Measurements from ENCODE around the gene SRBD1.

Gene SRBD1

GRCh38 chr2:45361666-45362065 is 249.4 kb downstream of the SRBD1 start:
- Histone ChIP-seq H3K4me3 (ENCODE audit: low read depth, low read length) (no peak overlapping the region), H3K9me3 (ENCODE audit: control insufficient read depth, insufficient read depth, low read depth, low read length) (no peaks in the 10 kb centered on the region), H3K27me3 (ENCODE audit: control insufficient read depth, insufficient read depth, low read length) (no peaks in the 10 kb centered on the region), H3K27ac (ENCODE audit: low read depth, low read length) (no peak overlapping the region), H3K9ac (ENCODE audit: low read length) (no peak overlapping the region), H3K4me1 (ENCODE audit: control insufficient read depth, insufficient read depth, low read length) (no peaks in the 10 kb centered on the region; the same call in 1 of the 2 replicates), H3K36me3 (ENCODE audit: control insufficient read depth, insufficient read depth, low read length) (no peaks in the 10 kb centered on the region)

- no peak overlapping the region for H3K27ac ChIP-seq (ENCODE audit: low read depth, low read length)
- H3K4me1 ChIP-seq (ENCODE audit: control insufficient read depth, insufficient read depth, low read length), result no peaks in the 10 kb centered on the region
- no peak overlapping the region for H3K9ac ChIP-seq (ENCODE audit: low read length)
- H3K36me3 ChIP-seq (ENCODE audit: control insufficient read depth, insufficient read depth, low read length), result no peaks in the 10 kb centered on the region
- H3K4me3 ChIP-seq (ENCODE audit: low read depth, low read length), result no peak overlapping the region
- no peaks in the 10 kb centered on the region for H3K27me3 ChIP-seq (ENCODE audit: control insufficient read depth, insufficient read depth, low read length)
- no peaks in the 10 kb centered on the region for H3K9me3 ChIP-seq (ENCODE audit: control insufficient read depth, insufficient read depth, low read depth, low read length)
Measured at GRCh38 chr2:45354776-45355175, 256.3 kb downstream of the SRBD1 start.

GRCh38 chr2:45353879-45354278 is 257.2 kb downstream of the SRBD1 start:
- H3K27ac ChIP-seq (ENCODE audit: low read depth, low read length), result no peak overlapping the region
- no peaks in the 10 kb centered on the region for H3K4me1 ChIP-seq (ENCODE audit: control insufficient read depth, insufficient read depth, low read length)
- H3K9ac ChIP-seq (ENCODE audit: low read length), result no peak overlapping the region

GRCh38 chr2:45352506-45352905 is 258.6 kb downstream of the SRBD1 start:
- Histone ChIP-seq H3K9ac (ENCODE audit: low read length) (no peak overlapping the region), H3K4me3 (ENCODE audit: low read depth, low read length) (no peak overlapping the region), H3K4me1 (ENCODE audit: control insufficient read depth, insufficient read depth, low read length) (no peaks in the 10 kb centered on the region), H3K27ac (ENCODE audit: low read depth, low read length) (no peak overlapping the region), H3K9me3 (ENCODE audit: control insufficient read depth, insufficient read depth, low read depth, low read length) (no peaks in the 10 kb centered on the region), H3K27me3 (ENCODE audit: control insufficient read depth, insufficient read depth, low read length) (no peaks in the 10 kb centered on the region), H3K36me3 (ENCODE audit: control insufficient read depth, insufficient read depth, low read length) (no peaks in the 10 kb centered on the region)

More at GRCh38 chr2:45353879-45354278, 257.2 kb downstream of the SRBD1 start:
- Histone ChIP-seq H3K36me3 (ENCODE audit: control insufficient read depth, insufficient read depth, low read length) (no peaks in the 10 kb centered on the region), H3K9me3 (ENCODE audit: control insufficient read depth, insufficient read depth, low read depth, low read length) (no peaks in the 10 kb centered on the region), H3K27me3 (ENCODE audit: control insufficient read depth, insufficient read depth, low read length) (no peaks in the 10 kb centered on the region), H3K4me3 (ENCODE audit: low read depth, low read length) (no peak overlapping the region)

GRCh38 chr2:45345331-45346234 is 265.5 kb downstream of the SRBD1 start:
- no peak overlapping the region for H3K27ac ChIP-seq (ENCODE audit: low read depth, low read length)
- no peaks in the 10 kb centered on the region for H3K36me3 ChIP-seq (ENCODE audit: control insufficient read depth, insufficient read depth, low read length)
- peaks cover 18% of the 10 kb centered on the region; the same call in 1 of the 2 replicates for H3K4me1 ChIP-seq (ENCODE audit: control insufficient read depth, insufficient read depth, low read length)
- no peak overlapping the region for H3K4me3 ChIP-seq (ENCODE audit: low read depth, low read length)
- no peaks in the 10 kb centered on the region for H3K27me3 ChIP-seq (ENCODE audit: control insufficient read depth, insufficient read depth, low read length)
- H3K9me3 ChIP-seq (ENCODE audit: control insufficient read depth, insufficient read depth, low read depth, low read length), result no peaks in the 10 kb centered on the region
- no peak overlapping the region for H3K9ac ChIP-seq (ENCODE audit: low read length)

GRCh38 chr2:45344502-45344901 is 266.6 kb downstream of the SRBD1 start:
- Histone ChIP-seq H3K9ac (ENCODE audit: low read length) (no peak overlapping the region), H3K9me3 (ENCODE audit: control insufficient read depth, insufficient read depth, low read depth, low read length) (no peaks in the 10 kb centered on the region), H3K27me3 (ENCODE audit: control insufficient read depth, insufficient read depth, low read length) (no peaks in the 10 kb centered on the region), H3K36me3 (ENCODE audit: control insufficient read depth, insufficient read depth, low read length) (no peaks in the 10 kb centered on the region), H3K4me1 (ENCODE audit: control insufficient read depth, insufficient read depth, low read length) (peaks cover 18% of the 10 kb centered on the region; the same call in 1 of the 2 replicates), H3K4me3 (ENCODE audit: low read depth, low read length) (no peak overlapping the region), H3K27ac (ENCODE audit: low read depth, low read length) (no peak overlapping the region)

- no peak overlapping the region for H3K9ac ChIP-seq (ENCODE audit: low read length)
- H3K36me3 ChIP-seq (ENCODE audit: control insufficient read depth, insufficient read depth, low read length), result no peaks in the 10 kb centered on the region
- H3K4me3 ChIP-seq (ENCODE audit: low read depth, low read length), result no peak overlapping the region
- no peak overlapping the region for H3K27ac ChIP-seq (ENCODE audit: low read depth, low read length)
- no peaks in the 10 kb centered on the region for H3K9me3 ChIP-seq (ENCODE audit: control insufficient read depth, insufficient read depth, low read depth, low read length)
- no peaks in the 10 kb centered on the region for H3K27me3 ChIP-seq (ENCODE audit: control insufficient read depth, insufficient read depth, low read length)
- peaks cover 18% of the 10 kb centered on the region; the same call in 1 of the 2 replicates for H3K4me1 ChIP-seq (ENCODE audit: control insufficient read depth, insufficient read depth, low read length)
Measured at GRCh38 chr2:45344071-45344470, 267.0 kb downstream of the SRBD1 start.

GRCh38 chr2:45343251-45344017 is 267.6 kb downstream of the SRBD1 start:
- no peaks in the 10 kb centered on the region for H3K27me3 ChIP-seq (ENCODE audit: control insufficient read depth, insufficient read depth, low read length)
- H3K9me3 ChIP-seq (ENCODE audit: control insufficient read depth, insufficient read depth, low read depth, low read length), result no peaks in the 10 kb centered on the region
- no peak overlapping the region for H3K27ac ChIP-seq (ENCODE audit: low read depth, low read length)
- no peak overlapping the region for H3K4me3 ChIP-seq (ENCODE audit: low read depth, low read length)
- no peaks in the 10 kb centered on the region for H3K36me3 ChIP-seq (ENCODE audit: control insufficient read depth, insufficient read depth, low read length)
- peaks cover 18% of the 10 kb centered on the region; the same call in 1 of the 2 replicates for H3K4me1 ChIP-seq (ENCODE audit: control insufficient read depth, insufficient read depth, low read length)
- no peak overlapping the region for H3K9ac ChIP-seq (ENCODE audit: low read length)

DNA sequence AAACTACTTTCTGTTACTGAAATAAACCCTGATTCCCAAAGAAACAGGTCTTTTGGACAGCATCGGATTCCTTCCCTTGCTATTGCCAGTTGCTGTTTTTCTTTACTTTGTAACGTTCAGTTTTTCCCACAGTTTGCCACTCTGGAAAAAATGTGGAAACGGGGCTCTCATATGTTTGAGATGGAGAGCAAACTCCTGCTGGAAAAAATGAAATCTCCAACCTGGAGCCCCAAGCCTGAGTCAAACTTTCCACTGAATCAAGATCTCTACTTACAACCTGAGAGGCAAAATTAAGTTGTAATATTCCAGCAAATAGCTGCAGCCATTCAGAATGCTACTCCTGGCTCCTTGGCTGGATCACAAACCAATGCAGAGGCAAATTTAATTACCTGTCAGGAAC is 270.7 kb downstream of the SRBD1 start:
- Histone ChIP-seq H3K9me3 (ENCODE audit: control insufficient read depth, insufficient read depth, low read depth, low read length) (no peaks in the 10 kb centered on the region), H3K4me1 (ENCODE audit: control insufficient read depth, insufficient read depth, low read length) (peaks cover 10% of the 10 kb centered on the region; the same call in 1 of the 2 replicates), H3K27ac (ENCODE audit: low read depth, low read length) (no peak overlapping the region), H3K4me3 (ENCODE audit: low read depth, low read length) (no peak overlapping the region), H3K36me3 (ENCODE audit: control insufficient read depth, insufficient read depth, low read length) (no peaks in the 10 kb centered on the region), H3K27me3 (ENCODE audit: control insufficient read depth, insufficient read depth, low read length) (no peaks in the 10 kb centered on the region), H3K9ac (ENCODE audit: low read length) (no peak overlapping the region)

DNA sequence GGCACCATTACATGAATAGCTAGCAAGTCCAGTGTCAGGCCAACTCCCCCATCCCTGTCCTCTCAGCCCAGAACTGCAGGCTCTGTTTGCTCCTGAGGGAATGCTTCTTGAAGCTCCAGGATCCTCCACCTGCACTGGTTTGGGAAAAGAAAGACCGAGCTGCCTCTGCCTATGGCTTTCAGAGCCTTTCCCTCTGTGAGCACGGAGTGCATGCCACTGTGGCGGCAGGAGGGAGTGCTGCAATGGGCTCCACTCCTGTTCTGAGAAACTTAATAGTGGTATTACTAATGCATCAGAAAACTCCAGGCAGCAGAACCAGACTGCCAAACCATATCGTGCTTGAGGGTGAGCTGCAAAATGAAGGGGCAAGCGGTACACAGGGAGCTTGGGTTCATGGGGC is 271.8 kb downstream of the SRBD1 start:
- Histone ChIP-seq H3K27me3 (ENCODE audit: control insufficient read depth, insufficient read depth, low read length) (no peaks in the 10 kb centered on the region), H3K9me3 (ENCODE audit: control insufficient read depth, insufficient read depth, low read depth, low read length) (no peaks in the 10 kb centered on the region), H3K36me3 (ENCODE audit: control insufficient read depth, insufficient read depth, low read length) (no peaks in the 10 kb centered on the region), H3K9ac (ENCODE audit: low read length) (no peak overlapping the region), H3K4me3 (ENCODE audit: low read depth, low read length) (no peak overlapping the region), H3K27ac (ENCODE audit: low read depth, low read length) (no peak overlapping the region), H3K4me1 (ENCODE audit: control insufficient read depth, insufficient read depth, low read length) (peaks cover 10% of the 10 kb centered on the region; the same call in 1 of the 2 replicates)
